ENCODE results near the gene CAMK1D.

CAMK1D gene

GRCh38 chr10:12665501-12665900, 316.2 kb downstream of the CAMK1D start:
- no peak overlapping the region for H3K4me3 ChIP-seq (ENCODE audit: low read depth, low read length)
- no peak overlapping the region for H3K9ac ChIP-seq (ENCODE audit: low read depth, low read length)
- no peaks in the 10 kb centered on the region for H3K36me3 ChIP-seq (ENCODE audit: control insufficient read depth, insufficient read depth, low read length)
- H3K9me3 ChIP-seq (ENCODE audit: control insufficient read depth, insufficient read depth, low read length): no peaks in the 10 kb centered on the region
- no peak overlapping the region for H3K27ac ChIP-seq (ENCODE audit: low read depth, low read length)
- no peaks in the 10 kb centered on the region for H3K4me1 ChIP-seq (ENCODE audit: control insufficient read depth, insufficient read depth, low read length)
- H3K27me3 ChIP-seq (ENCODE audit: control insufficient read depth, insufficient read depth, low read length): no peaks in the 10 kb centered on the region

- Histone ChIP-seq H3K27ac (ENCODE audit: low read depth, low read length) (no peak overlapping the region), H3K9me3 (ENCODE audit: control insufficient read depth, insufficient read depth, low read length) (no peaks in the 10 kb centered on the region), H3K36me3 (ENCODE audit: control insufficient read depth, insufficient read depth, low read length) (no peaks in the 10 kb centered on the region), H3K9ac (ENCODE audit: low read depth, low read length) (no peak overlapping the region), H3K27me3 (ENCODE audit: control insufficient read depth, insufficient read depth, low read length) (no peaks in the 10 kb centered on the region), H3K4me1 (ENCODE audit: control insufficient read depth, insufficient read depth, low read length) (no peaks in the 10 kb centered on the region), H3K4me3 (ENCODE audit: low read depth, low read length) (no peak overlapping the region)
Measured at GRCh38 chr10:12667052-12667451, 317.7 kb downstream of the CAMK1D start.

- Histone ChIP-seq H3K9ac (ENCODE audit: low read depth, low read length) (no peak overlapping the region), H3K4me3 (ENCODE audit: low read depth, low read length) (no peak overlapping the region), H3K27ac (ENCODE audit: low read depth, low read length) (no peak overlapping the region), H3K36me3 (ENCODE audit: control insufficient read depth, insufficient read depth, low read length) (no peaks in the 10 kb centered on the region), H3K9me3 (ENCODE audit: control insufficient read depth, insufficient read depth, low read length) (no peaks in the 10 kb centered on the region), H3K27me3 (ENCODE audit: control insufficient read depth, insufficient read depth, low read length) (no peaks in the 10 kb centered on the region), H3K4me1 (ENCODE audit: control insufficient read depth, insufficient read depth, low read length) (no peaks in the 10 kb centered on the region)
Measured at GRCh38 chr10:12668634-12669033, 319.3 kb downstream of the CAMK1D start.

- Histone ChIP-seq H3K9me3 (ENCODE audit: control insufficient read depth, insufficient read depth, low read length) (no peaks in the 10 kb centered on the region), H3K9ac (ENCODE audit: low read depth, low read length) (no peak overlapping the region), H3K27me3 (ENCODE audit: control insufficient read depth, insufficient read depth, low read length) (no peaks in the 10 kb centered on the region), H3K36me3 (ENCODE audit: control insufficient read depth, insufficient read depth, low read length) (no peaks in the 10 kb centered on the region), H3K4me3 (ENCODE audit: low read depth, low read length) (no peak overlapping the region), H3K4me1 (ENCODE audit: control insufficient read depth, insufficient read depth, low read length) (no peaks in the 10 kb centered on the region), H3K27ac (ENCODE audit: low read depth, low read length) (no peak overlapping the region)
Measured at GRCh38 chr10:12670004-12670403, 320.7 kb downstream of the CAMK1D start.

- no peak overlapping the region for H3K9ac ChIP-seq (ENCODE audit: low read depth, low read length)
- no peaks in the 10 kb centered on the region for H3K4me1 ChIP-seq (ENCODE audit: control insufficient read depth, insufficient read depth, low read length)
- no peaks in the 10 kb centered on the region for H3K9me3 ChIP-seq (ENCODE audit: control insufficient read depth, insufficient read depth, low read length)
- H3K36me3 ChIP-seq (ENCODE audit: control insufficient read depth, insufficient read depth, low read length): no peaks in the 10 kb centered on the region
- H3K27me3 ChIP-seq (ENCODE audit: control insufficient read depth, insufficient read depth, low read length): no peaks in the 10 kb centered on the region
- H3K4me3 ChIP-seq (ENCODE audit: low read depth, low read length): no peak overlapping the region
- no peak overlapping the region for H3K27ac ChIP-seq (ENCODE audit: low read depth, low read length)
Measured at GRCh38 chr10:12675186-12675585, 325.8 kb downstream of the CAMK1D start.

GRCh38 chr10:12679636-12680035, 330.3 kb downstream of the CAMK1D start:
- Histone ChIP-seq H3K9me3 (ENCODE audit: control insufficient read depth, insufficient read depth, low read length) (no peaks in the 10 kb centered on the region), H3K4me1 (ENCODE audit: control insufficient read depth, insufficient read depth, low read length) (no peaks in the 10 kb centered on the region), H3K9ac (ENCODE audit: low read depth, low read length) (no peak overlapping the region), H3K27ac (ENCODE audit: low read depth, low read length) (no peak overlapping the region), H3K4me3 (ENCODE audit: low read depth, low read length) (no peak overlapping the region), H3K27me3 (ENCODE audit: control insufficient read depth, insufficient read depth, low read length) (no peaks in the 10 kb centered on the region), H3K36me3 (ENCODE audit: control insufficient read depth, insufficient read depth, low read length) (no peaks in the 10 kb centered on the region)

- Histone ChIP-seq H3K27me3 (ENCODE audit: control insufficient read depth, insufficient read depth, low read length) (no peaks in the 10 kb centered on the region), H3K4me1 (ENCODE audit: control insufficient read depth, insufficient read depth, low read length) (no peaks in the 10 kb centered on the region), H3K4me3 (ENCODE audit: low read depth, low read length) (no peak overlapping the region), H3K27ac (ENCODE audit: low read depth, low read length) (no peak overlapping the region), H3K9me3 (ENCODE audit: control insufficient read depth, insufficient read depth, low read length) (no peaks in the 10 kb centered on the region), H3K36me3 (ENCODE audit: control insufficient read depth, insufficient read depth, low read length) (no peaks in the 10 kb centered on the region), H3K9ac (ENCODE audit: low read depth, low read length) (no peak overlapping the region)
Measured at GRCh38 chr10:12681252-12681651, 331.9 kb downstream of the CAMK1D start.

GRCh38 chr10:12684784-12685183, 335.4 kb downstream of the CAMK1D start:
- H3K27ac ChIP-seq (ENCODE audit: low read depth, low read length): no peak overlapping the region
- H3K36me3 ChIP-seq (ENCODE audit: control insufficient read depth, insufficient read depth, low read length): no peaks in the 10 kb centered on the region
- H3K27me3 ChIP-seq (ENCODE audit: control insufficient read depth, insufficient read depth, low read length): no peaks in the 10 kb centered on the region
- H3K4me3 ChIP-seq (ENCODE audit: low read depth, low read length): no peak overlapping the region
- no peak overlapping the region for H3K9ac ChIP-seq (ENCODE audit: low read depth, low read length)
- no peaks in the 10 kb centered on the region for H3K9me3 ChIP-seq (ENCODE audit: control insufficient read depth, insufficient read depth, low read length)
- no peaks in the 10 kb centered on the region for H3K4me1 ChIP-seq (ENCODE audit: control insufficient read depth, insufficient read depth, low read length)

GRCh38 chr10:12685261-12686058, 336.1 kb downstream of the CAMK1D start:
- H3K27me3 ChIP-seq (ENCODE audit: control insufficient read depth, insufficient read depth, low read length): no peaks in the 10 kb centered on the region
- H3K9ac ChIP-seq (ENCODE audit: low read depth, low read length): no peak overlapping the region
- H3K36me3 ChIP-seq (ENCODE audit: control insufficient read depth, insufficient read depth, low read length): no peaks in the 10 kb centered on the region
- H3K9me3 ChIP-seq (ENCODE audit: control insufficient read depth, insufficient read depth, low read length): no peaks in the 10 kb centered on the region
- H3K4me1 ChIP-seq (ENCODE audit: control insufficient read depth, insufficient read depth, low read length): no peaks in the 10 kb centered on the region
- H3K4me3 ChIP-seq (ENCODE audit: low read depth, low read length): no peak overlapping the region
- H3K27ac ChIP-seq (ENCODE audit: low read depth, low read length): no peak overlapping the region

GRCh38 chr10:12687996-12688395, 338.6 kb downstream of the CAMK1D start:
- Histone ChIP-seq H3K27ac (ENCODE audit: low read depth, low read length) (no peak overlapping the region), H3K4me1 (ENCODE audit: control insufficient read depth, insufficient read depth, low read length) (no peaks in the 10 kb centered on the region), H3K27me3 (ENCODE audit: control insufficient read depth, insufficient read depth, low read length) (no peaks in the 10 kb centered on the region), H3K4me3 (ENCODE audit: low read depth, low read length) (no peak overlapping the region), H3K9me3 (ENCODE audit: control insufficient read depth, insufficient read depth, low read length) (no peaks in the 10 kb centered on the region), H3K36me3 (ENCODE audit: control insufficient read depth, insufficient read depth, low read length) (no peaks in the 10 kb centered on the region), H3K9ac (ENCODE audit: low read depth, low read length) (no peak overlapping the region)

- no peaks in the 10 kb centered on the region for H3K9me3 ChIP-seq (ENCODE audit: control insufficient read depth, insufficient read depth, low read length)
- no peak overlapping the region for H3K27ac ChIP-seq (ENCODE audit: low read depth, low read length)
- H3K4me1 ChIP-seq (ENCODE audit: control insufficient read depth, insufficient read depth, low read length): no peaks in the 10 kb centered on the region
- no peaks in the 10 kb centered on the region for H3K27me3 ChIP-seq (ENCODE audit: control insufficient read depth, insufficient read depth, low read length)
- H3K9ac ChIP-seq (ENCODE audit: low read depth, low read length): no peak overlapping the region
- H3K4me3 ChIP-seq (ENCODE audit: low read depth, low read length): no peak overlapping the region
- no peaks in the 10 kb centered on the region for H3K36me3 ChIP-seq (ENCODE audit: control insufficient read depth, insufficient read depth, low read length)
Measured at GRCh38 chr10:12689893-12690292, 340.5 kb downstream of the CAMK1D start.

Data from HUES48 (cell line).